KMS-11 (cell line): ENCODE data around the gene LMAN1L.

Source experiments
- H2AFZ ChIP-seq: fragments of 200-600 bp; sonication (generic); 2 replicates; pipeline ENCODE4 v1.6.1; 2016; ENCODE audit warnings: antibody characterized with exemption, mixed run types, low read depth
- H3K27ac ChIP-seq: fragments of 200-600 bp; sonication (generic); 2 replicates; pipeline ENCODE4 v1.6.1; 2016; ENCODE audit warnings: mild to moderate bottlenecking, mixed run types
- H3K27me3 ChIP-seq: fragments of 200-600 bp; sonication (generic); 2 replicates; pipeline ENCODE4 v1.6.1; 2017; ENCODE audit warnings: mild to moderate bottlenecking, low read depth, mixed run types, moderate library complexity; ENCODE audit not compliant: insufficient read depth
- H3K36me3 ChIP-seq: fragments of 200-600 bp; sonication (generic); 2 replicates; pipeline ENCODE4 v1.6.1; 2017; ENCODE audit warnings: mild to moderate bottlenecking, mixed run types; ENCODE audit not compliant: insufficient read depth
- H3K4me1 ChIP-seq: fragments of 200-600 bp; sonication (generic); 2 replicates; pipeline ENCODE4 v1.6.1; 2016; ENCODE audit warnings: mild to moderate bottlenecking, low read depth, mixed run types; ENCODE audit not compliant: poor library complexity, severe bottlenecking
- H3K4me2 ChIP-seq: fragments of 200-600 bp; sonication (generic); 2 replicates; pipeline ENCODE4 v1.7.0; 2016; ENCODE audit warnings: mild to moderate bottlenecking, mixed run types
- H3K4me3 ChIP-seq: fragments of 200-600 bp; sonication (generic); IDR thresholded peaks from 2 replicates; pipeline ENCODE4 v1.6.1; 2017; ENCODE audit warnings: low read depth, low read length, mixed read lengths; ENCODE audit not compliant: insufficient read depth
- H3K79me2 ChIP-seq: fragments of 200-600 bp; sonication (generic); 2 replicates; pipeline ENCODE4 v1.6.1; 2016; ENCODE audit warnings: low read depth, mixed run types; ENCODE audit not compliant: insufficient read depth
- H3K9ac ChIP-seq: fragments of 200-600 bp; sonication (generic); 2 replicates; pipeline ENCODE4 v1.6.1; 2016; ENCODE audit warnings: mild to moderate bottlenecking, mixed run types
- H4K20me1 ChIP-seq: fragments of 200-600 bp; sonication (generic); 2 replicates; pipeline ENCODE4 v1.6.1; 2016; ENCODE audit warnings: mild to moderate bottlenecking, mixed run types; ENCODE audit not compliant: insufficient read depth
- CTCF ChIP-seq: fragments of 200-600 bp; sonication (generic); conservative IDR thresholded peaks from 2 replicates; pipeline ENCODE4 v1.6.1; 2017; ENCODE audit warnings: low read depth, mild to moderate bottlenecking, antibody characterized with exemption, low read length, moderate library complexity, mixed read lengths

LMAN1L gene

GRCh38 chr15:74781431-74782258 is 31.0 kb upstream of the LMAN1L start, which contains the start of gene CSK:
Gene CSK (plus strand): TSS chr15:74782080. CDS start chr15:74798298, 16,218 bp downstream.
- Histone ChIP-seq H3K27ac (peak within 1 kb of the TSS; percentile 59), H3K79me2 (peaks cover 43% of the 10 kb centered on the region), H4K20me1 (no peaks in the 10 kb centered on the region), H3K27me3 (no peaks in the 10 kb centered on the region), H2AFZ (peak within 1 kb of the TSS; percentile 50), H3K4me1 (peaks cover 80% of the 10 kb centered on the region), H3K4me3 (peak within 1 kb of the TSS; percentile 23), H3K36me3 (no peaks in the 10 kb centered on the region), H3K9ac (peak within 1 kb of the TSS; percentile 71; the same call in 1 of the 2 replicates), H3K4me2 (peak within 1 kb of the TSS; percentile 99)
- peak; percentile 52 for TF ChIP-seq CTCF

GRCh38 chr15:74782259-74783071 is 30.2 kb upstream of the LMAN1L start:
- Histone ChIP-seq H3K4me1 (peaks cover 80% of the 10 kb centered on the region), H3K9ac (peak overlapping the region; percentile 71; the same call in 1 of the 2 replicates), H3K36me3 (no peaks in the 10 kb centered on the region), H3K4me3 (peak overlapping the region; percentile 23), H3K4me2 (peak overlapping the region; percentile 99), H2AFZ (no peak overlapping the region), H3K27ac (peak overlapping the region; percentile 59), H3K27me3 (no peaks in the 10 kb centered on the region), H3K79me2 (peaks cover 50% of the 10 kb centered on the region), H4K20me1 (no peaks in the 10 kb centered on the region)
- no peak for TF ChIP-seq CTCF

GRCh38 chr15:74783072-74783807 is 29.4 kb upstream of the LMAN1L start:
- Histone ChIP-seq H3K4me3 (peak overlapping the region; percentile 23), H3K27ac (peak overlapping the region; percentile 59), H3K9ac (peak overlapping the region; percentile 71; the same call in 1 of the 2 replicates), H3K4me2 (peak overlapping the region; percentile 99), H4K20me1 (no peaks in the 10 kb centered on the region), H3K36me3 (no peaks in the 10 kb centered on the region), H3K27me3 (no peaks in the 10 kb centered on the region), H3K79me2 (peaks cover 52% of the 10 kb centered on the region), H2AFZ (no peak overlapping the region), H3K4me1 (peaks cover 80% of the 10 kb centered on the region)
- no peak for TF ChIP-seq CTCF

GRCh38 chr15:74783808-74784175 is 28.8 kb upstream of the LMAN1L start:
- Histone ChIP-seq H3K4me3 (peak overlapping the region; percentile 20), H2AFZ (no peak overlapping the region), H4K20me1 (no peaks in the 10 kb centered on the region), H3K4me2 (peak overlapping the region; percentile 99), H3K4me1 (peaks cover 80% of the 10 kb centered on the region), H3K36me3 (no peaks in the 10 kb centered on the region), H3K79me2 (peaks cover 58% of the 10 kb centered on the region), H3K27ac (peak overlapping the region; percentile 59), H3K27me3 (no peaks in the 10 kb centered on the region), H3K9ac (peak overlapping the region; percentile 71; the same call in 1 of the 2 replicates)
- no peak for TF ChIP-seq CTCF
